DMS114 treated with DMSO at 0.1 percent for 48 hours (cell line): ENCODE data around the gene FLRT3.

Experiments
- DNase-seq: peaks from one replicate; lab custom pipeline; 2025; ENCODE audit not compliant: unreplicated experiment; lab: John Stamatoyannopoulos, UW

FLRT3 gene

GRCh38 chr20:14331646-14332045 lies 5.8 kb downstream of the FLRT3 start:
- DNase-seq, result no peak

- DNase-seq, result no peak
Measured at GRCh38 chr20:14319704-14320103, 17.7 kb downstream of the FLRT3 start.

- no peak for DNase-seq
Measured at GRCh38 chr20:14313341-14314020, 23.9 kb downstream of the FLRT3 start.

DNA sequence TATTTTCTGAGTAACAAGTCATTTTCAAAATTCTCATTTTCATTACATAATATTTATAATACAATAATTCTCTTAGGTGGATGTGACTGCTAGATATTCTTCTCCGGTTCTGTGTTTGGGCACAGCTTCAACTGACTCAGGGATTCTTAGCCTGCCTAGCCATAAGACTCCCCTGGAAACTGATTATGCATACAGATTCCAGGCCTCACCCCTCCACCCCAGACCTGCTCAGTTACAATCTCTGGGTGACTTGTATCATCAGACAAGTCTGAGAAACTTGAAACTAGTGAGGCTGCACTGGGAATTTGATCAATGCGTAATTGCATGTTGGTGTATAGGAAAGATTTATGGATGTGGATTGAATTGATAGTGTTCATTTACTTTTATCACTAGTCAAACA lies 25.4 kb downstream of the FLRT3 start:
- no peak for DNase-seq

DNA sequence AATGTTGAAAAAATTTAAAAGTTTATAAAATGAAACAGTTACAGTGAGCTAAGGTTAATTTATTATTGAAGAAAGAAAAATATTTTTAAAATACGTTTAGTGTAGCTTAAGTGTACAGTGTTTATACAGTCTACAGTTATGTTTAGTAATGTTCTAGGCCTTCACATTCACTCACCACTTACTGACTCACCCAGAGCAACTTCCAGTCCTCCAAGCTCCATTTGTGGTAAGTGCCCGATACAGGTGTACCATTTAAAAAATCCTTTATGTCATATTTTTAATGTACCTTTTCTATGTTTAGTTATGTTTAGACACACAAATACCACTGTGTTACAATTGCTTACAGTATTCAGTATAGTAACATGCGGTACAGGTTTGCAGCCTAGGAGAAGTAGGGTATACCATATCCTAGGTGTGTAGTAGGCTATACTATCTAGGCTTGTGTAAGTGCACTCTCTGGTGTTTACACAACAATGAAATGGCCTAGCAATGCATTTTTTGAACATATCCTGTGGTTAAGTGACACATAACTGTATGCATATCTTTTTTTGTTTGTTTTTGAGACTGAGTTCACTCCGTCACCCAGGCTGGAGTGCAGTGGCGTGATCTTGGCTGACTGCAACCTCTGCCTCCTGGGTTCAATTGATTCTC lies 26.3 kb downstream of the FLRT3 start:
- no peak for DNase-seq

DNA sequence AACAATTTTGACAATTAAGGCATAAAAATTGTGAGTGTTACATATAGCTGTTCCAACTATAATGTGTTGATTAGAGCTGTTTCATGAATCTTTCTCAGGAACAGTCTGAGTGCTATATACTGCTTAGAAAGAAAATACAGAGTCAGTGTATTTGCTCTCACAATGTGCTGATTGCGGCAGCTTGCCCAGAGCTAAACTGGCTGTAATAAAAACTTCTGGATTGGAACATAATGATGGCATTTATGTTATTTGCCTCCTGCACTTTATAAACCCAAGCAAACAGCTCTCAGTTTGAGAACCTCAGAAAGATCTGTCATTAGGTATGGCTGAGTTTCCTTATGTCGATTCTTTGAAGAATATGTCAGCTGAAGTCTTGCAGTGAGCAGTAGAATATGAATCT lies 29.5 kb downstream of the FLRT3 start:
- no peak for DNase-seq

DNA sequence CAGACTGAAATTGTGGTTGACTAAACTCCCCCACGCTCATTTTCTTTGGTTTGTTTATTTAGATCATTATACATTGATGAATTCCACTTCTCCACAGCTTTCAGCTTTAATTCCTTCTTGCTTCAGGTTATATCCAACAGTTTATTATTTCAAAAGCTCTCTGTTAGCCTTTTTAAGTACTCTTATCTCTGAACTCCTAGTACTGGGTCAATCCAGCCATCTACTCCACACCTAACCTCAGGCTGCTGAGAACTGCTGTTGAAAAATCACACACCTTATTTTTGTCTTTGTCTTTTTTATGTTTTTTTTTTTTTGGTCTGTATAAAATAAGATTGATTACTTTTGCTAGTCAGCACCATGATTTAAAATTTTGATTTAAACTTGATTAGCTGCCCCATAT lies 32.9 kb downstream of the FLRT3 start:
- no peak for DNase-seq

DNA sequence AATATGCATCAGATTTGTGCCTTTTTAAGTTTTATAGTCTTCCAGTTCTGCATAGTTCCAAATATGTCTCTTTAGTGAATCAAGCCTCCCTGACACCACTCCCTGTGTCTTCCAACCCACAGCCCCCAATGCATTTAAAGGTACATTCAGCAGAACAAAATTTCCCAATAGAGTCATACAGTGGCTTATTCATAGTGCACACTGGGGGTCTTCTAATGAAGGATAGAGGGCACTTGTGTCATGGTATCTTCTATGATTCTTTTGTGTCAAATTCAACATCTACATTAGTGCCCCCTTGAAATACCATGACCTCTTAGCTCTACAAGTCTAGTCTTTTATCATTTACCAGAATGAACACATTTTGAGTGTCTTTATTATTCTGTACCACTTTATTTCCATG lies 33.8 kb downstream of the FLRT3 start:
- DNase-seq, result no peak

DNA sequence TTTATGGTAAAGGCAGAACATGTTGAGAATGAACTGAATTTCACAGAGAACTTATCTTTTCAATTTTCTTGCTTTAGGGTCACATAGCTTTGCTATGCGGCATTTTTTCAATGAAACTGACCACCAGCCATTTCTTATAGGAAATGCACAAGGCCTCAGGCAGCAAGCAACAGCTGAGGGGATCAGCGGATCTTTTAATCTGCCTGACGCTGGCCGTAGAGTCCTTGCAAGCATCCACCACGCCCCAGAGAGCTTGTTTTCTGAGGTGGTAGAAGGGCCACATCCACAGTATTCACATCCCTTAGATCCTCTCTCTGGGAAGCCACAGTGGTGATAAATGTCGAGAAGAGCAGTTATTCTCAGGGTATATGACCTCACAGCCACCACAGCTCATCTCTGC lies 34.3 kb downstream of the FLRT3 start:
- no peak for DNase-seq

DNA sequence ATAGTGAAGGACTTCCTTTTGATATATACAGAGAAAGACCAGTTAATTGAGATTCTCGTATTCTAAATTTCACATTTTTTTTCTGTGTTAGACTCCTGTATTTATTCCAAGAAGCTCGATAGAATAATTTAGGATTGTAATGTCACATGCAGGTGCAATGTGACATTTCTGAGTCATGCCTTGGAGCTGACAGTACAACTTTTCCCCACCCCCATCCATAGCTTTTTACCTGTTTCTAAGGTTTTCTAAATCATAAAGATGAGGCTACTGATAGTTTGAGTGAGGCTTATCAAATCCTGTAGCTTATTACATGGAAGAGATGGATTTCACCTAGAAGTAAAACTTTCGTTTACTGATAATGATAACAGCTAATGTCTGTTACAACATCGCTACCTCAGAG lies 37.6 kb downstream of the FLRT3 start:
- DNase-seq, result no peak

DNA sequence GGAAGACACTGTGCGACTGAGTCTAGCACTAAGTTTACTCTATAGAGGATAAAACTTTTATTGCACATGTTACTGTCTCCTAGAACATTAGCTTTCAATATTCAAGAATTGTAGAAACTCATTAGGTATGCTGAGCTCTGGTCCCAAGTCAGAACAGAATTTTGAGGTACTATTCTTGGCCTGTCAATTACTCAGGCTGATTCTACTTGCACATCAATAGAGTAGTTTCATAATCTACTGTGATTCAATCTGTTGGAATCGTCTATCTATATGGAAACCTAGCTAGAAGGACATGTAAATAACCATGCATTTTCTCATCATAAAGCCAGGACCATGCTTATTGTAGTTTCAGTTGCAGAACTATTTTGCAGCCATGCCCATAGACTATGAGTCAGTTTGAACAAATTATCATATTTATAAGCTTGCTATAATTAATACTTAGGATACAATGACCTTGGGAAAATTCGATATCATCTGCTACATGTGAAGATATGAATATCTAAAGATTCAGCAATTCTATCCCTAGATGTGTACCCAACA lies 41.6 kb downstream of the FLRT3 start:
- no peak for DNase-seq

- no peak for DNase-seq
Measured at GRCh38 chr20:14295238-14295637, 42.2 kb downstream of the FLRT3 start.

- DNase-seq, result no peak
Measured at GRCh38 chr20:14291502-14291901, 45.9 kb downstream of the FLRT3 start.

DNA sequence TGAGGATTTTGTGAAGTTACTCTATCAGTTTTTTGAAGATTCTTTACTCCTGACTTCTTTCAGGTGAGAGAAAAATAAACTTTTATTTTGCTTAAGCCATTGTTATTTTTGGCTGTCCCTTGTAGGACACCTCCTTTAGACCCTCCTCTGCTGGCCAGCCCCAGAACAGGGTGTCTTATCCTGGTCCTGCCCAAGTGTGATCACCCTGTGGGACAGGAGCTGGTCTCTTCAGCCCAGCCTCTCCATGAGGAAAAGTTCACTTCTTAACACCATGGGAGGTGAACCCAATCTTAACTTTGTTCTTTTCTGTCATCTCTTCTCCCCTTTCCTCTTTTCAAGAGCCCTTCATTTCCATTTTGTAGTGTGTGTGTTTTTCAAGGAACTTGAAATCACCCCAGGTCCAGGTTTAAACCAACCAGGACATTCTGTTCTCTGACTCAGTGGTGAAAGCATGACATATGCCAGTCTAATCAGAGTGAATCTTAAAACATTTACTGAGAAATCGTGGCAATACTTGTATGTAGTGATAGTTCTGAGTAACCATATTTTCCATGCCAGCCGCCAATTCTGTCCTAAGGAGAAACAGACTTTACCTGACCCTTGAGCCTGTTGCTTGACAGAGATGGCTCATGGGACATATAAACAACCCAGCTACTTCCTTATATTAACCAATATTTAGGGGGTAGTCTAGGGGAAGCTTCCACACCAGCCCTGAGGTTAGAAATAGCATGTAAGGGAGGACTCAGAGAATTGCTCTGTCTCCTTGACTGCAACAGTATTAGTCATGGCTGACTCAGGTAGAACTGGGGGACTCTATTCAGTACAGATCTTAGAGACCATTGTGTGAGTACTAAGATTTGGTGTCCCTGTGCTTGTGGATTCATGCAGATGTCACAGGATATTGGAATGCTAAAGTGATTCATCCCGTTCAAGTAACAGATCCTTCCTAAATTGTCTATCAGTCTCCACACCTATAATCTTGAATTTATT lies 48.8 kb downstream of the FLRT3 start:
- no peak for DNase-seq

DNA sequence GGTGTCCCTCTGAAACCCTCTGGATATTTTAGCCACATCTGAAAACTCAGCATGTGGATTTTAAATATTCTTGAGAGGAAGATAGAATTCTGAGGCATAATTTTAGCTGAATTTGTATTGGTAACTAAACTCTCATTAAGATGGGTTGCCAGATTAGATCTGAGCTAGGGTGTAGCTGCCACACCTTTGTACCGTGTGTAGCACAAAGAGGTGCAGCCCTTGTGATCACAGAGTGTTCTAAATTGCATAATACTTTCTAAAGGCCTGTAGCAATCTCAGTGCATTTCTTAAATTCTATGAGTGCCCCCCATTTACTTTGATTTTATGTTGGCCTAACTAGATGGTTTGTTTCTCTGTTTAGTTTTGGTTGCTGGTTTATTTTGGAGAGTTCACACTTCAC lies 53.0 kb downstream of the FLRT3 start:
- DNase-seq, result no peak

- no peak for DNase-seq
Measured at GRCh38 chr20:14282140-14282539, 55.3 kb downstream of the FLRT3 start.
